ENCODE results near the gene CPO.

- TF ChIP-seq EZH2 (IDR thresholded peaks at IDR 0.05; ENCODE audit: insufficient read depth, poor library complexity, severe bottlenecking) (no peak), EZH2phosphoT487 (IDR thresholded peaks at IDR 0.05; ENCODE audit: insufficient read depth, low read depth) (no peak)
These were observed 3.5 kb downstream of the CPO start for GRCh38 chr2:206942592-206943478.
